SKM-1 (cell line): Measurements from ENCODE around the gene ETHE1.

Experiments used
- DNase-seq: peaks from one replicate; lab custom pipeline; 2025; ENCODE audit not compliant: unreplicated experiment; lab: John Stamatoyannopoulos, UW

ETHE1 gene

GRCh38 chr19:43526884-43527859 lies at the start of gene ETHE1:
TSS of gene ETHE1 (minus strand) at chr19:43527201. CDS start at chr19:43527177, 24 bp downstream.
- DNase-seq: no peak

DNA sequence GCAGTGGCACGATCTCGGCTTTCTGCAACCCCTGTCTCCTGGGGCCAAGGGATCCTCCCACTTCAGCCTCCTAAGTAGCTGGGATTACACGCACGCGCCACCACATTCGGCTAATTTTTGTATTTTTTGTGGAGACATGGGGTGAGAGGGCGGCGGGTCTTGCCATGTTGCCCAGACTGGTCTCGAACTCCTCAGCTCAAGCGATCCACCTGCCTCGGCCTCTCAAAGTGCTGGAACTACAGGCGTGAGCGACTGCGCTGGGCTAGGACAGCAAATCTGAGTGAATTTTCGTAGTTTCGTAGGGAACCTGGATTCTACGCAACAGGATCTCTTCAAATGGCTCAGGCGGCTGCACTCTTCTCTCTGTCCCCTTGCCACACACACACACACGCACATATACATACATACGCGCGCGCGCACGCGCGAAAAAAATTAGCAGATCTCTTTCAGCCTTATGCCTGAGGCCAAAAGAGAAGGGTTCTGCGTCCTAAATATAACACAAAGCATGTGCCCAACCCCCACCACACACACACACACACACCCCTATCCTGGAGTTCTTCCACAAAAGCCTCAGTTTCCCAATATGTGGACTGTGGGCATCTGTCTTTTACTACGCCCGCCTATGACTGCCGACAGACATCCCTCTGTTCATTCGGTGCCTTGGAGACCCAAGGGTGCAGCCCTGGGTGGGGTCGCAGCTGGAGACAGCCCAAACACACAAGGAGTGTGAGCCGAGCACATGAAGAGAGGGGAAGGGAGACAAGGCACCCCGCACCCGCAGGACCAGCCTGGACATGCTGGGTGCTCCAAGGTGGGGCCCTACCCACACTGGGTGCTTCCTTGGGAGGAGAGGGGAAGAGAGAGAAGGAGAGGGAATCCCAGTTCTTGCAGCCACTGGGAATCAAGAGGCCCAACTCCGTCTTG lies 49.2 kb upstream of the ETHE1 start:
- no peak for DNase-seq

- DNase-seq: peak; percentile 83
Observed at GRCh38 chr19:43575156-43575950, 48.4 kb upstream of the ETHE1 start, which contains the start of the genes PINLYP and XRCC1. TSS of gene PINLYP (plus strand) at chr19:43575801. CDS start at chr19:43577192, 1,391 bp downstream. TSS of gene XRCC1 (minus strand) at chr19:43575527. CDS start at chr19:43575458, 69 bp downstream.

DNA sequence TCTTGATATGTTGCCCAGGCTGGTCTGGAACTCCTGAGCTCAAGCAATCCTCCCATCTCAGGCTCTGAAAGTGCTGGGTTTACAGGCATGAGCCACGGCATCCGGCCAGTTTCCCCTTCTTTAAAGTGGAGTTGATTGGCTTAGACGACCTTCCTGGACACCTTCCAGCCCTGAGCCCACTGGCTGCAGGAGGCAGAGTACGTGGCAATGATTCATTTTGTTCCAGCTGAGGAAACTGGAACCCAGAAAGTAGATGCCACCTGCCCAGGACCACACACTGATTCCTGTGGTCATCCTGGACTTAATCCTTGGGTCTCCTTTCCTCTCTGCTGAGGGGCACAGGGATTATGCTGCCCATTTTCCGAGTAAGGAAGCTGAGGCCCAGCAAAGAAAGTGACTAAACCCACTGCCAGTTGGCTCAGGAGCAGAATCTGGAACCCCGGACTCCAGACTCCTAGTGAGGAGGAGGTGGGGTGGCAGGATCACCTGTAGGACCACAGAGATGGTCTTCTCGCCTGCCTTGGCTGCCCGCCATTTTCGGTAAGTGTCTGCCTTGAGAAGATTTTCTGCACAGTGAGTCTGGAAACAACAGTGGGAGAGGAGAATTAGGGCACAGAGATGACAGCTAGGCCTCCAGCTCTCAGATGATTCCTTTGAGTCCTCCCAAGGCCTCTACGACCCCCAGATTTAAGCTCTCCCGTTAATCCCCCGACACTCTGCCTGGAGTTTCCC lies 47.6 kb upstream of the ETHE1 start:
- no peak for DNase-seq

DNA sequence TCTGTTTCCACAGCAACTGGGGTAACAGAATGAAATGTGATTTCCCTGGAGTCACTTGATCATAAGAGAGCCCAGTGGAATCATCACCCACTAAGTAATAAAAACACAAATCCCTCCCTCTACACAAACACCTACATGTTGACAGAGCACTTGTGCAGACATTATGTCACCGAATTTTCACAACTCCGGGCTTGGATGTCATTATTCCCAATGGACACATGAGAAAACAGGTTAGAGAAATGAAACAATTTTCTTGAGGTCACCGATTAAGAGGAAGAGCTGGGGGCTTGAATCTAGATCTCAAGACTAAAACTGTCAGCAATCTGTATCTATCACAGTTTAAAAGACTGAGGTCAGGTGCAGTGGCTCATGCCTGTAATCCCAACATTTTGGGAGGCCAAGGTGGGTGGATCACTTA lies 45.2 kb upstream of the ETHE1 start:
- no peak for DNase-seq

DNA sequence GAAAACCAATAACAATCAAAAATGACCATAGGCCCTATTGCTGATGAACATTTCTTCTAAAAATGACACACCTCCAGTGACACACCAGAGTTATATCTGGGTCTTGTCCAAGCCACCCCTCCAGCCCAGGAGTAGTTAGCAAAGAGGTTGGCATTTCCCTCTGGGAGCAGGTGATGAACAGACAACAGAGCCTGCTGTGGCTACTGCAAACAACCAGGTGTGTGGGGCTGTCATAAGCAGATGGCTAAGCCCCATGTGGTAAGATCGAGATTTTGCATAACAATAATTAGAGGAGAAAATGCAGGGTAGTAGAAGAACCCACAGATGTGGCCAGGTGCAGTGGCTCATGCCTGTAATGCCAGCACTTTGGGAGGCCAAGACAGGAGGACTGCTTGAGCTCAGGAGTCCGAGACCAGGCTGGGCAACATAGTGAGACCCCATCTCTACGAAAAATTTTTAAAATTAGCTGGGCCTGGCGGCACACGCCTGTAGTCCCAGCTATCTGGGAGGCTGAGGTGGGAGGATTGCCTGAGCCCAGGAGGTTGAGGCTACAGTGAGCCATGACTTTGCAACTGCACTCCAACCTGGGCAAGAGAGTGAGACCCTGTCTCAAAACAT lies 43.3 kb upstream of the ETHE1 start:
- DNase-seq: no peak

DNA sequence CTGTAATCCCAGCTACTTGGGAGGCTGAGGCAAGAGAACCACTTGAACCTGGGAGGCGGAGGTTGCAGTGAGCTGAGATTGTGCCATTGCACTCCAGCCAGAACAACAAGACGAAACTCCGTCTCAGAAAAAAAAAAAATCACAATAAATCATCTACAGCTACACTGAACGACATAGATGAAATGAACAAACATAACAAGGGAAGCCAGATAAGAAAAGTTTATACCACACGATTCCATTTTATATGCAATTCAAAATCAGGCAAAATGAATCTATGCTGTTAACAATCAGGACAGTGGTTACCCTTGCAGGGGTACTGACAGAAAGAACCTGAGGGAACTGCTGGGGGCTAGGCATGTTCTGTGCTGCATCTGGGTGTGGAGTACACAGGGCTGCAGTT lies 42.7 kb upstream of the ETHE1 start:
- DNase-seq: no peak

- no peak for DNase-seq
Observed at GRCh38 chr19:43564800-43565199, 37.8 kb upstream of the ETHE1 start.

GRCh38 chr19:43563816-43564457 lies 36.9 kb upstream of the ETHE1 start:
- no peak for DNase-seq

DNA sequence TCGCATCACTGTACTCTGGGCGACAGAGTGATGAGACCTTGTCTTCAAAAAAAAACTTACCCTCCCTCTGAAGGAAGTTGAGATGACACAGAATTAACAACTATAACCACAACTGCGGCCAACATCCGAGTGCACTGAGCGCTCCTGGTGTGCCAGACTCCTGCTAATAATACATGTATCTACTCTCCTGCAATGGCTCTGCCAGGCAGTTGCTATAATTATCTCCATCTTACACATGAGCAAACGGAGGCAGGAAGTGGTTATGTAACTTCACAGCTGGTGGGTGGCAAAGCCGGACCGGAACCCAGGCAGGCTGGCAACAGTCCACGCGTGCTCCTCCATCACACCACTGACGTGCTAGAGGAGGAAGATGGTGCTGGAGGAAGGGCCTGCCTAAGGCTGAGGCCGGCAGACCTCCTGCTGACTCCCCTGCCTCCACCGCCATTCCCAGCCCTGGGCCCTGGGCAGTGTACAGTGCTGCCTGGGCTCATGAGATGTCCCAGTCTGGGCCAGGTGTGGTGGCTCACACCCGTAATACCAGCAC lies 35.8 kb upstream of the ETHE1 start:
- DNase-seq: peak; percentile 50

- DNase-seq: no peak
Observed at GRCh38 chr19:43562226-43562697, 35.3 kb upstream of the ETHE1 start.

- no peak for DNase-seq
Observed at GRCh38 chr19:43561139-43561970, 34.4 kb upstream of the ETHE1 start.

DNA sequence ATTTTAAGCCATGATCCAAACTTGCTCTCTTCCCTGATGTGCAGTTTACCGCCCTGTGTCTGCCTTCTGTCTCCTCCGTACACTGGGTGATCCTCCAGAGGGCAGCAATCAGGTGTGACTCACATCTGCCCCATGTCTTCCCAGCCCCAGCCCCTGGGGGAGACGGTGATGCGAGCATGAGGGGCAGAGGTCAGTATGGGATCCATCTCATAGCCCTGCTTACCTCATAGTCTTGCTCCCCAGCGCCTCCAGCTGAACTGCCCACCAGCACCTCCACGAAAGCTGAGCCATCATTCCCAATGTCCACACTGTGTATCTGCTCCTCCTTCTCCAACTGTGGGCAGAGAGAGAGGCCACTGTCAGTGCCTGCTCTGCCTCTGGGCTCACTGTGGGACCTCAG lies 33.7 kb upstream of the ETHE1 start:
- no peak for DNase-seq

DNA sequence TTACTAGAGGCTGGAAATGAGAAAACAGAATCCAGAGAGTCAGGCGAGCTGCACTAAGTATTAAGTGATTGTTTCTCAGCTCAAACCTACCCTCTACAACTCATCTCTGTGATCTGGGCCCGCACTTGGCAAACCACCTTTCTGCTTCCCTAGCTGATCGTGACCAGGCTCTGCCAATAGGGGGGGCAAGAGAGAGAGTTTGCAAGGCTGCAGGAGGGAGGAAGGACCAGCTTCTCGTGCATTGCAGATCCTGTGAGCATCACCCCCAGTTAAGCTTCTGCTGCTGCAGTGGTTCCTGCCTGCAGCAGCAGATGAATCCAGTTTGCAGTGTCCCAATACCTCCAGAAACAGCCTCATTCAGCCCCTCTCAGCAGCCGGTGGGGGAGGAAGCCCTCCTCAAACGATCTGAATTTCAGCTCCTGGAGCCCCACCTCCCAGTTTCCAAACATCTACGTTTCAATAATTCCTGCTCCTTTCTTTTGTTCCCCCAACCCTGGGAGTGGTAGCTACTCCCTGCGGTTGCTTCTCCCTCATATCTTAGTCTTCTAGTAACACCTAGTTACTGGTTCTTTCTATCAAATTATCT lies 28.3 kb upstream of the ETHE1 start:
- no peak for DNase-seq

DNA sequence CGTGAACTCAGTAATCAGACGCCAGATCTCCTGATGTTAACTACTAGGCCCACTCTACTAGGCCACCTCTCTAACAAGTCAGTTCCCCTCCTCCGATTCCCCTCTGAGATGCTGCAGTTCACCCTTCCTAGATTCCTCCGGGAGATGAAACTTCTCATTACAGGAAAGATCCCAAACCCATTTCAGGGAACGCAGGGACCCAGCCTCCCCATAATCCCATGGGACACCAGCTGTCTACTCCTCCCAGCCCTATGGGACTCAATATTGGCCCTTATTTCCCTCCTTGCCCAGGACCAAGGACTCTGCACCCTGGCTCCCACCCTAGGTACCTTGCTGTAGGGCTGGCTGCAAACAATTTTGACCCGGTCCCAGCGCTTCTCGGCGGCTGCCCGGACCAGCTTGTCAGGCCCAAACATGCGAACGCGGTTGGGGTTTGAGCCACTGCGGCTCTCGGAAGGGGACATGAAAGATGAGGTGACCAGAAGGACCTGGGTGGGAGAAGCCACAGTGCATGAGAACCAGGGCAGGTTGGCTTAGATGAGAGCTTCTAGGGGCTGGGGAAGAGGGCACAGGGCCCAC lies 27.4 kb upstream of the ETHE1 start:
- no peak for DNase-seq

DNA sequence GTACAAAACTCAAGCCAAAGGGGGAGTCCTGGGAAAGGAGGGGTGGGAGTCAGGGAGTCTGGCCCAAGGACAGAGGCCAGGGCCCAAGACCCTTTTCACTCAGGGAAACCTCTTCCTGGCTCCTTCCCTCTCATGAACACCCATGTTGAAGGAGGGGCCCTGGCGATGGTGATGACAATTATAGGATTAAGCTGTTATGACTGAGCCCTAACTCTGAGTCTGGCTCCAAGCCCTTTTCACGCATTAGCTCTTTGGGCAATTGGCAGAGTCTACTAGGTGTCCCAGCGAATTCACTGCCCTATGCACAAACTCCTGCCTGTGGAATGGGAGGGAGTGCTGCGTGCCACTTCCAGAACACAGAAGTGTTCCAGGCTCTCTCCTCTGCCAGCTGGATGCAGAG lies 26.7 kb upstream of the ETHE1 start:
- DNase-seq: no peak

- DNase-seq: no peak
Observed at GRCh38 chr19:43552616-43553015, 25.6 kb upstream of the ETHE1 start.
